HG03460 (cell line): Measurements from ENCODE around the gene FBXL17.
"Not testable (repeated sequence)": the region's sequence is repeated elsewhere in the genome, so short reads cannot be mapped to it uniquely, and the experiment has no call there.

Source experiments
- ATAC-seq: cut with Tn5 transposase; IDR thresholded peaks from one replicate; pipeline ENCODE4 v1.9.1; 2021; ENCODE audit not compliant: unreplicated experiment

The FBXL17 gene

GRCh38 chr5:108381954-108382783 lies at the start of gene FBXL17:
TSS of gene FBXL17 (minus strand) at chr5:108382098.
- peak; percentile 68 for ATAC-seq

- ATAC-seq = no peak
Measured at GRCh38 chr5:108430931-108431608, 49.2 kb upstream of the FBXL17 start.

- no peak for ATAC-seq
Measured at GRCh38 chr5:108421713-108422112, 39.8 kb upstream of the FBXL17 start.

- no peak for ATAC-seq
Measured at GRCh38 chr5:108420755-108421154, 38.9 kb upstream of the FBXL17 start.

GRCh38 chr5:108420158-108420557 lies 38.3 kb upstream of the FBXL17 start:
- no peak for ATAC-seq

GRCh38 chr5:108418197-108418596 lies 36.3 kb upstream of the FBXL17 start:
- ATAC-seq = no peak

- no peak for ATAC-seq
Measured at GRCh38 chr5:108417166-108417670, 35.3 kb upstream of the FBXL17 start.

- ATAC-seq = no peak
Measured at GRCh38 chr5:108415726-108416125, 33.8 kb upstream of the FBXL17 start.

- ATAC-seq = no peak
Measured at GRCh38 chr5:108409786-108410185, 27.9 kb upstream of the FBXL17 start.

- ATAC-seq = not testable (repeated sequence)
Measured at GRCh38 chr5:108405201-108405600, 23.3 kb upstream of the FBXL17 start.

- ATAC-seq = no peak
Measured at GRCh38 chr5:108398964-108399363, 17.1 kb upstream of the FBXL17 start.

- ATAC-seq = not testable (repeated sequence)
Measured at GRCh38 chr5:108396837-108397236, 14.9 kb upstream of the FBXL17 start.

- no peak for ATAC-seq
Measured at GRCh38 chr5:108387758-108388157, 5.9 kb upstream of the FBXL17 start.

- ATAC-seq = no peak
Measured at GRCh38 chr5:108386345-108387061, 4.6 kb upstream of the FBXL17 start.

GRCh38 chr5:108384741-108385140 lies 2.8 kb upstream of the FBXL17 start:
- ATAC-seq = no peak

- no peak for ATAC-seq
Measured at GRCh38 chr5:108382784-108383330, 959 bp upstream of the FBXL17 start.

GRCh38 chr5:108381350-108381953 lies 446 bp downstream of the FBXL17 start:
- ATAC-seq = peak; percentile 42

GRCh38 chr5:108380531-108381349 lies 1.2 kb downstream of the FBXL17 start:
- peak; percentile 36 for ATAC-seq

- no peak for ATAC-seq
Measured at GRCh38 chr5:108379722-108380530, 2.0 kb downstream of the FBXL17 start.
